GM12874 (cell line): ENCODE results near the gene HOXB4.

ENCODE experiments used
- CTCF ChIP-seq: IDR thresholded peaks from 2 replicates; pipeline ENCODE4 v1.5.1; 2011; ENCODE audit warnings: low read depth, mild to moderate bottlenecking, control low read depth, low read length, moderate library complexity; ENCODE audit not compliant: insufficient read depth

HOXB4 gene

GRCh38 chr17:48558057-48558830 is 19.9 kb downstream of the HOXB4 start:
- TF ChIP-seq CTCF: no peak

GRCh38 chr17:48556576-48557401 is 21.4 kb downstream of the HOXB4 start:
- TF ChIP-seq CTCF: no peak

GRCh38 chr17:48556229-48556575 is 21.9 kb downstream of the HOXB4 start:
- no peak for TF ChIP-seq CTCF

- no peak for TF ChIP-seq CTCF
These were observed 22.6 kb downstream of the HOXB4 start for GRCh38 chr17:48555258-48556228.

- no peak for TF ChIP-seq CTCF
These were observed 23.5 kb downstream of the HOXB4 start for GRCh38 chr17:48554412-48555257.

- no peak for TF ChIP-seq CTCF
These were observed 24.3 kb downstream of the HOXB4 start for GRCh38 chr17:48553826-48554225.
